Smooth muscle cell (in vitro differentiated cells): Measurements from ENCODE around the gene ZBTB20. TPM values are rescaled to one million over a fixed set of nuclear protein-coding genes. Genes with fewer than 3 reads are reported as not detected.

ENCODE experiments used
- DNase-seq: peaks from one replicate; lab custom pipeline; 2025; ENCODE audit not compliant: unreplicated experiment; lab: John Stamatoyannopoulos, UW
- H2AFZ ChIP-seq: fragments of 200-600 bp; sonication (generic); 2 replicates; pipeline ENCODE4 v1.6.0; 2016; ENCODE audit warnings: antibody characterized with exemption, low read depth, mild to moderate bottlenecking
- H3F3A ChIP-seq: fragments of 200-600 bp; sonication (generic); 2 replicates; pipeline ENCODE4 v1.6.0; 2017; ENCODE audit warnings: antibody characterized with exemption, low read depth
- H3K27ac ChIP-seq: fragments of 200-600 bp; sonication (generic); 2 replicates; pipeline ENCODE4 v1.5.1; 2016; ENCODE audit warnings: low read depth, mild to moderate bottlenecking
- H3K27me3 ChIP-seq: fragments of 200-600 bp; sonication (generic); 2 replicates; pipeline ENCODE4 v1.6.1; 2016; ENCODE audit warnings: low read depth, mild to moderate bottlenecking
- H3K36me3 ChIP-seq: fragments of 200-600 bp; sonication (generic); 2 replicates; pipeline ENCODE4 v1.5.1; 2016; ENCODE audit warnings: low read depth
- H3K4me1 ChIP-seq: fragments of 200-600 bp; sonication (generic); 2 replicates; pipeline ENCODE4 v1.5.1; 2016; ENCODE audit warnings: low read depth
- H3K4me2 ChIP-seq: fragments of 200-600 bp; sonication (generic); 2 replicates; pipeline ENCODE4 v1.6.0; 2016; ENCODE audit warnings: mild to moderate bottlenecking
- H3K4me3 ChIP-seq: fragments of 200-600 bp; sonication (generic); 2 replicates; pipeline ENCODE4 v1.5.1; 2016; ENCODE audit warnings: mild to moderate bottlenecking
- H3K79me2 ChIP-seq: fragments of 200-600 bp; sonication (generic); 2 replicates; pipeline ENCODE4 v1.6.0; 2016; ENCODE audit warnings: low read depth, mild to moderate bottlenecking
- H3K9ac ChIP-seq: fragments of 200-600 bp; sonication (generic); 2 replicates; pipeline ENCODE4 v1.6.0; 2016; ENCODE audit warnings: low read depth
- H3K9me3 ChIP-seq: fragments of 200-600 bp; sonication (generic); replicated peaks from 2 replicates; pipeline ENCODE4 v1.5.1; 2016; ENCODE audit warnings: low read depth
- H4K20me1 ChIP-seq: fragments of 200-600 bp; sonication (generic); 2 replicates; pipeline ENCODE4 v1.6.0; 2016; ENCODE audit warnings: low read depth
- CTCF ChIP-seq: fragments of 200-600 bp; sonication (generic); IDR thresholded peaks from 2 replicates; pipeline ENCODE4 v1.5.1; 2017; ENCODE audit warnings: borderline replicate concordance, mild to moderate bottlenecking, antibody characterized with exemption; ENCODE audit not compliant: insufficient read depth, poor library complexity, severe bottlenecking
- WGBS: methylation state at CpG from one replicate; pipeline ENCODE4 v1.1.7; 2016; ENCODE audit warnings: low lambda C conversion rate; 5-methylcytosine and 5-hydroxymethylcytosine counted together
- polyA plus RNA-seq: library from polyadenylated mRNA; unstranded; fragments of >200 nt; fragmentation: Nextera tagmentation; extraction: Ambion mirVana; gene quantifications from 2 replicates; pipeline ENCODE4 v1.2.1, GENCODE V29; 2016
- total RNA-seq: library from RNA; depleted of rRNA; stranded (reverse); fragments of >200 nt; gene quantifications from 2 replicates; pipeline ENCODE4 v1.2.3, GENCODE V29; 2014

Gene ZBTB20
- total and polyA plus RNA-seq, 2 experiments from 2014 or later: 4.9 to 6.8 TPM

GRCh38 chr3:115141033-115141757 is 5.9 kb downstream of the ZBTB20 start:
- DNase-seq: no peak
- Histone ChIP-seq H3K4me3 (no peak overlapping the region), H3K4me1 (no peaks in the 10 kb centered on the region), H2AFZ (no peak overlapping the region), H3K27ac (no peak overlapping the region), H3K4me2 (no peak overlapping the region), H3F3A (no peaks in the 10 kb centered on the region), H3K9me3 (no peaks in the 10 kb centered on the region), H4K20me1 (no peaks in the 10 kb centered on the region), H3K36me3 (no peaks in the 10 kb centered on the region), H3K79me2 (no peaks in the 10 kb centered on the region), H3K9ac (no peak overlapping the region), H3K27me3 (no peaks in the 10 kb centered on the region)
- TF ChIP-seq CTCF: no peak

- Histone ChIP-seq H3K79me2 (no peaks in the 10 kb centered on the region), H3K4me2 (no peak overlapping the region), H3K27ac (no peak overlapping the region), H4K20me1 (no peaks in the 10 kb centered on the region), H3K4me3 (no peak overlapping the region), H3F3A (no peaks in the 10 kb centered on the region), H3K9me3 (no peaks in the 10 kb centered on the region), H3K27me3 (no peaks in the 10 kb centered on the region), H2AFZ (no peak overlapping the region), H3K4me1 (no peaks in the 10 kb centered on the region), H3K9ac (no peak overlapping the region), H3K36me3 (no peaks in the 10 kb centered on the region)
- TF ChIP-seq CTCF: no peak
- WGBS: 76% methylated on average over 1 of the region's 1 CpG
- no peak for DNase-seq
Observed at GRCh38 chr3:115139072-115139471, 8.0 kb downstream of the ZBTB20 start.

- no peak overlapping the region for H2AFZ ChIP-seq
- WGBS: 97% methylated on average over 5 of the region's 5 CpGs
- H4K20me1 ChIP-seq: no peaks in the 10 kb centered on the region
- no peaks in the 10 kb centered on the region for H3K27me3 ChIP-seq
- H3K36me3 ChIP-seq: no peaks in the 10 kb centered on the region
- H3K27ac ChIP-seq: no peak overlapping the region
- no peaks in the 10 kb centered on the region for H3K79me2 ChIP-seq
- no peak overlapping the region for H3K9ac ChIP-seq
- H3K4me1 ChIP-seq: no peaks in the 10 kb centered on the region
- no peak for DNase-seq
- no peak overlapping the region for H3K4me3 ChIP-seq
- TF ChIP-seq CTCF: no peak
- H3K9me3 ChIP-seq: no peaks in the 10 kb centered on the region
- no peak overlapping the region for H3K4me2 ChIP-seq
- no peaks in the 10 kb centered on the region for H3F3A ChIP-seq
Observed at GRCh38 chr3:115134648-115135347, 12.3 kb downstream of the ZBTB20 start.
